GM12892 (cell line): ENCODE data around the gene ACOT2.

Source experiments
- POLR2A ChIP-seq: IDR thresholded peaks from 2 replicates; pipeline ENCODE4 v1.6.1; 2011; ENCODE audit warnings: low read depth, low read length, control low read depth
- POLR2AphosphoS5 ChIP-seq: IDR thresholded peaks from 2 replicates; pipeline ENCODE4 v1.6.1; 2011; ENCODE audit warnings: low read depth, low read length, control low read depth

DNA sequence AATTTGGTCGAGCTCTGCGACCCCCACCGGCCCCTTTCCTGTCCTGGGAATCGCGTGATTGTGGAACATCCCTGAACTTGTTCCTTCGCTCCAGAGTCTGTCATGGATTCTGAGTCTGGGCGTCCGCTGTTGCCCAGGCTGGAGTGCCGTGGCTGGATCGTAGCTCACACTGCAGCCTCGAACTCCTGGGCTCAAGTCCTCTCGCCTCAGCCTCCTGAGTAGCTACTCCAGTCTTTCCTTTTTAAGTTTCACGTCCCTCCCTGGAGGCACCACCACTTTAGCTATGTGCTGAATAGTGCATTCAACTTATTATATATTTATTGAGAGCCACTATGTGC is 44.0 kb downstream of the ACOT2 start:
- TF ChIP-seq POLR2A: no peak
- no peak for TF ChIP-seq POLR2AphosphoS5
